Astrocyte (in vitro differentiated cells and primary cell): Measurements from ENCODE around the gene TNFRSF25. TPM values are rescaled to one million over a fixed set of nuclear protein-coding genes. Genes with fewer than 3 reads are reported as not detected.

Experiments
- DNase-seq: peaks from one replicate; pipeline ENCODE4 v3.0.0-alpha.2; 2010; ENCODE audit warnings: low read depth
- FAIRE-seq: peaks from 2 replicates; lab custom pipeline; 2011; peaks lifted over from hg19 to GRCh38; lab: Jason Lieb, UNC
- H2AFZ ChIP-seq: 2 replicates; pipeline ENCODE4 v1.6.0; 2012; ENCODE audit warnings: low read depth, low read length, inconsistent platforms
- H3K27ac ChIP-seq: 2 replicates; pipeline ENCODE4 v1.5.1; 2011; ENCODE audit warnings: low read depth, low read length, inconsistent platforms
- H3K27me3 ChIP-seq: 2 replicates; pipeline ENCODE4 v1.6.0; 2011; ENCODE audit warnings: low read length, inconsistent platforms; ENCODE audit not compliant: insufficient read depth
- H3K36me3 ChIP-seq: 2 replicates; pipeline ENCODE4 v1.5.1; 2011; ENCODE audit warnings: low read length, inconsistent platforms; ENCODE audit not compliant: insufficient read depth
- H3K4me1 ChIP-seq: 2 replicates; pipeline ENCODE4 v1.5.1; 2011; ENCODE audit warnings: low read length, inconsistent platforms; ENCODE audit not compliant: insufficient read depth
- H3K4me2 ChIP-seq: 2 replicates; pipeline ENCODE4 v1.6.0; 2012; ENCODE audit warnings: low read length, inconsistent platforms
- H3K4me3 ChIP-seq: 2 replicates; pipeline ENCODE4 v1.5.1; 2011; ENCODE audit warnings: low read depth, mild to moderate bottlenecking, low read length, inconsistent platforms; ENCODE audit not compliant: insufficient read depth
- H3K79me2 ChIP-seq: 2 replicates; pipeline ENCODE4 v1.6.0; 2012; ENCODE audit warnings: mild to moderate bottlenecking, low read length, inconsistent platforms; ENCODE audit not compliant: insufficient read depth
- H3K9ac ChIP-seq: 2 replicates; pipeline ENCODE4 v1.6.0; 2012; ENCODE audit warnings: mild to moderate bottlenecking, low read length, inconsistent platforms
- H3K9me3 ChIP-seq: 2 replicates; pipeline ENCODE4 v1.5.1; 2012; ENCODE audit warnings: low read depth, mild to moderate bottlenecking, low read length, inconsistent platforms; ENCODE audit not compliant: insufficient read depth
- H4K20me1 ChIP-seq: 2 replicates; pipeline ENCODE4 v1.6.0; 2012; ENCODE audit warnings: low read length, inconsistent platforms; ENCODE audit not compliant: insufficient read depth
- H3K27ac Mint-ChIP-seq: one replicate; pipeline ENCODE4 v1.8.0; 2021; ENCODE audit warnings: mild to moderate bottlenecking, mixed read lengths; ENCODE audit not compliant: unreplicated experiment
- H3K27me3 Mint-ChIP-seq: one replicate; pipeline ENCODE4 v1.8.0; 2021; ENCODE audit warnings: low read depth, mixed read lengths; ENCODE audit not compliant: unreplicated experiment
- H3K36me3 Mint-ChIP-seq: one replicate; pipeline ENCODE4 v1.8.0; 2021; ENCODE audit warnings: low read depth, mixed read lengths; ENCODE audit not compliant: unreplicated experiment
- H3K4me1 Mint-ChIP-seq: one replicate; pipeline ENCODE4 v1.8.0; 2021; ENCODE audit warnings: low read depth, mixed read lengths; ENCODE audit not compliant: unreplicated experiment
- H3K4me3 Mint-ChIP-seq: one replicate; pipeline ENCODE4 v1.8.0; 2021; ENCODE audit warnings: mild to moderate bottlenecking, moderate library complexity, mixed read lengths; ENCODE audit not compliant: unreplicated experiment
- H3K9me3 Mint-ChIP-seq: one replicate; pipeline ENCODE4 v1.8.0; 2021; ENCODE audit warnings: mild to moderate bottlenecking, mixed read lengths; ENCODE audit not compliant: unreplicated experiment
- CTCF ChIP-seq: IDR thresholded peaks from 2 replicates; pipeline ENCODE4 v1.5.1; 2011; ENCODE audit warnings: low read depth, mild to moderate bottlenecking, inconsistent platforms, low read length, moderate library complexity; ENCODE audit not compliant: insufficient read depth
- EZH2 ChIP-seq: IDR thresholded peaks from 2 replicates; pipeline ENCODE4 v1.6.1; 2012; ENCODE audit warnings: mild to moderate bottlenecking, low read length, inconsistent platforms; ENCODE audit not compliant: insufficient read depth
- total RNA-seq: library from RNA; stranded (reverse); gene quantifications from 2 replicates; pipeline ENCODE4 v1.2.1, GENCODE V29; 2021

The TNFRSF25 gene
- total RNA-seq, 1 donor from 2014 or later = 18.8 TPM

GRCh38 chr1:6506210-6507036 is 40.5 kb upstream of the TNFRSF25 start:
- H3K9ac ChIP-seq = no peak overlapping the region
- H3K4me3 ChIP-seq = no peak overlapping the region
- no peaks in the 10 kb centered on the region for H3K79me2 ChIP-seq
- peaks cover 17% of the 10 kb centered on the region for H3K27me3 Mint-ChIP-seq
- no peaks in the 10 kb centered on the region for H3K4me1 ChIP-seq
- no peaks in the 10 kb centered on the region for H3K36me3 Mint-ChIP-seq
- no peak for DNase-seq
- H3K4me1 Mint-ChIP-seq = no peaks in the 10 kb centered on the region
- TF ChIP-seq EZH2 = no peak
- TF ChIP-seq CTCF = no peak
- H3K27me3 ChIP-seq = peaks cover 2% of the 10 kb centered on the region
- no peak overlapping the region for H3K4me3 Mint-ChIP-seq
- H3K9me3 ChIP-seq = no peaks in the 10 kb centered on the region
- no peaks in the 10 kb centered on the region for H3K9me3 Mint-ChIP-seq
- no peaks in the 10 kb centered on the region for H3K36me3 ChIP-seq
- no peak overlapping the region for H3K4me2 ChIP-seq
- FAIRE-seq = no peak
- no peak overlapping the region for H3K27ac Mint-ChIP-seq
- no peaks in the 10 kb centered on the region for H4K20me1 ChIP-seq
- H2AFZ ChIP-seq = no peak overlapping the region
- no peak overlapping the region for H3K27ac ChIP-seq

- Histone ChIP-seq H3K4me3 (no peak overlapping the region), H3K27ac (no peak overlapping the region), H3K4me1 (no peaks in the 10 kb centered on the region), H3K4me2 (no peak overlapping the region), H2AFZ (no peak overlapping the region), H3K79me2 (no peaks in the 10 kb centered on the region), H3K9ac (no peak overlapping the region), H4K20me1 (no peaks in the 10 kb centered on the region), H3K36me3 (no peaks in the 10 kb centered on the region), H3K27me3 (peaks cover 2% of the 10 kb centered on the region), H3K9me3 (no peaks in the 10 kb centered on the region)
- FAIRE-seq = no peak
- DNase-seq = no peak
- Mint-ChIP-seq H3K36me3 (no peaks in the 10 kb centered on the region), H3K9me3 (no peaks in the 10 kb centered on the region), H3K27me3 (peaks cover 23% of the 10 kb centered on the region), H3K4me3 (no peak overlapping the region), H3K27ac (no peak overlapping the region), H3K4me1 (no peaks in the 10 kb centered on the region)
- TF ChIP-seq CTCF (no peak), EZH2 (no peak)
These were observed 39.6 kb upstream of the TNFRSF25 start for GRCh38 chr1:6505367-6506209.
